Kidney glomerular epithelial cell (primary cell): Measurements from ENCODE around the gene ANKRD36.
"Not testable (repeated sequence)": the region's sequence is repeated elsewhere in the genome, so short reads cannot be mapped to it uniquely, and the experiment has no call there.

ENCODE experiments used
- DNase-seq: peaks from one replicate; lab custom pipeline; 2025; lab: John Stamatoyannopoulos, UW

ANKRD36 gene

DNA sequence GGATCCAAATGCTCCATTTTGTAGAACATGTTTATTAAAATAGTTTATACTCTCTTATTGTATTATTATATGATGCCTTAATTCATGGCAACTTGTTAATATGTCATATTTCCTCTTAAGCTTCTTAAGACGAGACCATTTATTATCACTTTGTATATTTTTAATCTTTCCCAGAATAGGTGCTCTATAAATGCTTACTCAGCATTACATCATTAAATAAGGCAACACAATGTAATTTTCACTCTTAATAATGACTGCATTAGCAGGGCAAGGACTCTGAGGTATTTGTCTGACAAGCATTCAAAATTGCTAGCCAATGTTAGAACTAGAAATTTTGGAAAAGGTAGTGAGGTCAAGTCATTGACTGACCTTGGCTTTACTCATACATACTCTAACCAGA is 180.7 kb downstream of the ANKRD36 start:
- not testable (repeated sequence) for DNase-seq
